Liver (tissue), 9 donors: ENCODE data around the gene CLEC1A. TPM values are rescaled to one million over a fixed set of nuclear protein-coding genes. Genes with fewer than 3 reads are reported as not detected.

Experiments used
- DNase-seq: peaks from one replicate; pipeline ENCODE4 v3.0.0-alpha.2; 2017; ENCODE audit warnings: low spot score
- H3K27ac ChIP-seq, 2 donors: one replicate each; pipeline ENCODE4 v1.7.0; 2013; ENCODE audit warnings: inconsistent platforms in 2 of 2, low read length in 2 of 2, control low read depth in 1 of 2, low read depth in 1 of 2, mild to moderate bottlenecking in 1 of 2
- H3K27me3 ChIP-seq, 4 donors: one replicate each; pipeline versions ENCODE4 v1.6.1 to v1.7.0; 2013; ENCODE audit warnings: low read length in 3 of 4, inconsistent platforms in 1 of 4, mild to moderate bottlenecking in 1 of 4, moderate library complexity in 1 of 4; ENCODE audit not compliant: control insufficient read depth in 4 of 4, insufficient read depth in 4 of 4
- H3K36me3 ChIP-seq, 4 donors: one replicate each; pipeline versions ENCODE4 v1.6.1 to v1.7.0; 2013; ENCODE audit warnings: low read length in 3 of 4, mild to moderate bottlenecking in 3 of 4, low read depth in 1 of 4, moderate library complexity in 1 of 4; ENCODE audit not compliant: control insufficient read depth in 4 of 4, insufficient read depth in 3 of 4
- H3K4me1 ChIP-seq, 4 donors: one replicate each; pipeline versions ENCODE4 v1.6.1 to v1.7.0; 2013; ENCODE audit warnings: low read length in 3 of 4, mild to moderate bottlenecking in 3 of 4, moderate library complexity in 1 of 4; ENCODE audit not compliant: control insufficient read depth in 4 of 4, insufficient read depth in 4 of 4
- H3K4me3 ChIP-seq, 3 donors: one replicate each; pipeline versions ENCODE4 v1.6.1 to v1.7.0; 2013; ENCODE audit warnings: low read length in 3 of 3, control low read depth in 1 of 3, low read depth in 1 of 3, mild to moderate bottlenecking in 1 of 3
- H3K9ac ChIP-seq, 2 donors: one replicate each; pipeline ENCODE4 v1.7.0; 2013; ENCODE audit warnings: low read length in 2 of 2, mild to moderate bottlenecking in 2 of 2, moderate library complexity in 2 of 2, control low read depth in 1 of 2, low read depth in 1 of 2
- H3K9me3 ChIP-seq, 4 donors: one replicate each; pipeline versions ENCODE4 v1.6.1 to v1.7.0; 2013; ENCODE audit warnings: low read length in 3 of 4; ENCODE audit not compliant: control insufficient read depth in 4 of 4
- EGR1 ChIP-seq, 2 donors: IDR thresholded peaks; 2 replicates each; pipeline ENCODE4 v1.6.1; 2016 to 2018; ENCODE audit warnings: antibody characterized with exemption in 2 of 2, low read depth in 2 of 2
- FOXA1 ChIP-seq: IDR thresholded peaks from 2 replicates; pipeline ENCODE4 v1.6.1; 2016; ENCODE audit warnings: antibody characterized with exemption
- FOXA2 ChIP-seq: IDR thresholded peaks from 2 replicates; pipeline ENCODE4 v1.6.1; 2016; ENCODE audit warnings: antibody characterized with exemption
- GABPA ChIP-seq, 2 donors: IDR thresholded peaks in 1 of 2; conservative IDR thresholded peaks in 1 of 2; 2 replicates each; pipeline ENCODE4 v1.6.1; 2016; ENCODE audit warnings: antibody characterized with exemption in 2 of 2, mild to moderate bottlenecking in 1 of 2, moderate library complexity in 1 of 2
- HNF4A ChIP-seq, 2 donors: conservative IDR thresholded peaks; 2 replicates each; pipeline ENCODE4 v1.6.1; 2016; ENCODE audit warnings: antibody characterized with exemption in 2 of 2, mild to moderate bottlenecking in 2 of 2
- HNF4G ChIP-seq: IDR thresholded peaks from 2 replicates; pipeline ENCODE4 v1.6.1; 2016; ENCODE audit warnings: antibody characterized with exemption
- JUND ChIP-seq, 2 donors: IDR thresholded peaks; 2 replicates each; pipeline ENCODE4 v1.6.1; 2016; ENCODE audit warnings: antibody characterized with exemption in 2 of 2
- MAX ChIP-seq: IDR thresholded peaks from 2 replicates; pipeline ENCODE4 v1.6.1; 2016; ENCODE audit warnings: antibody characterized with exemption
- NR2F2 ChIP-seq: IDR thresholded peaks from 2 replicates; pipeline ENCODE4 v1.6.1; 2016; ENCODE audit warnings: antibody characterized with exemption
- RAD21 ChIP-seq, 2 donors: IDR thresholded peaks; 2 replicates each; pipeline ENCODE4 v1.6.1; 2016; ENCODE audit warnings: antibody characterized with exemption in 2 of 2, mild to moderate bottlenecking in 2 of 2
- REST ChIP-seq: IDR thresholded peaks from 2 replicates; pipeline ENCODE4 v1.6.1; 2016; ENCODE audit warnings: antibody characterized with exemption, mild to moderate bottlenecking
- RXRA ChIP-seq, 2 donors: IDR thresholded peaks; 2 replicates each; pipeline ENCODE4 v1.6.1; 2017 to 2018; ENCODE audit warnings: antibody characterized with exemption in 2 of 2, mild to moderate bottlenecking in 1 of 2
- SP1 ChIP-seq: IDR thresholded peaks from 2 replicates; pipeline ENCODE4 v1.6.1; 2018; ENCODE audit warnings: antibody characterized with exemption, mild to moderate bottlenecking
- TAF1 ChIP-seq: conservative IDR thresholded peaks from 2 replicates; pipeline ENCODE4 v1.6.1; 2016; ENCODE audit warnings: antibody characterized with exemption, mild to moderate bottlenecking
- YY1 ChIP-seq: IDR thresholded peaks from 2 replicates; pipeline ENCODE4 v1.6.1; 2016; ENCODE audit warnings: antibody characterized with exemption, mild to moderate bottlenecking
- WGBS: extraction: QIAGEN DNeasy Blood & Tissue Kit; methylation state at CpG from one replicate; pipeline ENCODE4 v1.1.7; 2013; 5-methylcytosine and 5-hydroxymethylcytosine counted together
- polyA plus RNA-seq, 2 donors: library from polyadenylated mRNA; stranded (reverse) in 1 of 2; unstranded in 1 of 2; fragments of 200-250 nt in 1 of 2; fragments of >200 nt in 1 of 2; fragmentation: Nextera tagmentation in 1 of 2; extraction: Ambion mirVana in 1 of 2; gene quantifications; one replicate each; pipeline versions ENCODE4 v1.2.1 to v1.2.3, GENCODE V29; 2013 to 2015
- total RNA-seq, 2 donors: library from RNA; depleted of rRNA; stranded (reverse); fragments of >200 nt; gene quantifications; one replicate each; pipeline ENCODE4 v1.2.3, GENCODE V29; 2014
- TF ChIP-seq, protein P1 (sequence below): IDR thresholded peaks from 2 replicates; pipeline ENCODE4 v1.6.1; 2016; ENCODE audit warnings: antibody characterized with exemption
- TF ChIP-seq, protein P2 (sequence below): fragments of 150-350 bp; IDR thresholded peaks from 2 replicates; pipeline ENCODE4 v1.5.1; 2017; ENCODE audit warnings: improper control_type of control experiment, low read depth, low read length; ENCODE audit not compliant: missing input control
- TF ChIP-seq, protein P3 (sequence below): IDR thresholded peaks from 2 replicates; pipeline ENCODE4 v1.6.1; 2016; ENCODE audit warnings: antibody characterized with exemption
- donor health status: healthy.
- donor health status: healthy.
- donor health status: healthy.
- donor health status: healthy.
- donor health status: healthy.

Gene CLEC1A
- total and polyA plus RNA-seq, 4 donors: 0.09 to 2.1 (median 1.1) TPM

DNA sequence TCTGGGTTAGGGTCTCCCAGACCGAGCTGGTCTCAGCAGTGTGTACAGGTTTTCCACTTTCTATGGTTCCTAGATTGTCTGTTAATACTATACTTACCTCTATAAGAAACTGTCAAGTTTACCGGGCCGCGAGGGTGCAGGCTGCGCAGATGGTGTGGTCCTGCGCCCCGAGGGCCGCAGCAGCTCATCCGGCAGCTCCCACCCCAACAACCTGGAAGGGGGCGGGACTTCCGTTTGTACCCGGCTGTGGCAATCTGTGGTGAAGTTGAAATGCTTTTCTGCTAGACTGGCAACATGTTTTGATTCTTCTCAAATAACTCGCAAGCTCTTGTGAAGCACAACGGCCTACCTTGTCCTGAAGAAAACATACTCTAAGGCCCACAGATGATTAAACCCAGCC, 68.3 kb downstream of the CLEC1A start, which contains the start of gene CLEC9A:
Gene CLEC9A, plus strand, starts transcription at position 237 of the 400 bp plus-strand sequence. CDS start 22,006 bp downstream, outside the sequence.
- Histone ChIP-seq H3K36me3 (no peaks in the 10 kb centered on the region), H3K4me1 (no peaks in the 10 kb centered on the region), H3K27ac (no peak within 1 kb of the TSS), H3K9me3 (no peaks in the 10 kb centered on the region), H3K27me3 (no peaks in the 10 kb centered on the region), H3K9ac (no peak within 1 kb of the TSS), H3K4me3 (no peak within 1 kb of the TSS)
- no peak for DNase-seq
- TF ChIP-seq TAF1: no peak
- TF ChIP-seq HNF4G: no peak
- TF ChIP-seq HNF4A (conservative IDR thresholded peaks at IDR 0.05): no peak
- TF ChIP-seq EGR1 (IDR thresholded peaks at IDR 0.05; ENCODE audit: low read depth in 2 of 2): no peak
- TF ChIP-seq, protein P1, sequence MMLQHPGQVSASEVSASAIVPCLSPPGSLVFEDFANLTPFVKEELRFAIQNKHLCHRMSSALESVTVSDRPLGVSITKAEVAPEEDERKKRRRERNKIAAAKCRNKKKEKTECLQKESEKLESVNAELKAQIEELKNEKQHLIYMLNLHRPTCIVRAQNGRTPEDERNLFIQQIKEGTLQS: no peak
- no peak for TF ChIP-seq RXRA (IDR thresholded peaks at IDR 0.05)
- no peak for TF ChIP-seq MAX
- TF ChIP-seq RAD21 (IDR thresholded peaks at IDR 0.05): no peak
- TF ChIP-seq NR2F2: no peak
- no peak for TF ChIP-seq FOXA2
- TF ChIP-seq SP1: no peak
- TF ChIP-seq, protein P2, sequence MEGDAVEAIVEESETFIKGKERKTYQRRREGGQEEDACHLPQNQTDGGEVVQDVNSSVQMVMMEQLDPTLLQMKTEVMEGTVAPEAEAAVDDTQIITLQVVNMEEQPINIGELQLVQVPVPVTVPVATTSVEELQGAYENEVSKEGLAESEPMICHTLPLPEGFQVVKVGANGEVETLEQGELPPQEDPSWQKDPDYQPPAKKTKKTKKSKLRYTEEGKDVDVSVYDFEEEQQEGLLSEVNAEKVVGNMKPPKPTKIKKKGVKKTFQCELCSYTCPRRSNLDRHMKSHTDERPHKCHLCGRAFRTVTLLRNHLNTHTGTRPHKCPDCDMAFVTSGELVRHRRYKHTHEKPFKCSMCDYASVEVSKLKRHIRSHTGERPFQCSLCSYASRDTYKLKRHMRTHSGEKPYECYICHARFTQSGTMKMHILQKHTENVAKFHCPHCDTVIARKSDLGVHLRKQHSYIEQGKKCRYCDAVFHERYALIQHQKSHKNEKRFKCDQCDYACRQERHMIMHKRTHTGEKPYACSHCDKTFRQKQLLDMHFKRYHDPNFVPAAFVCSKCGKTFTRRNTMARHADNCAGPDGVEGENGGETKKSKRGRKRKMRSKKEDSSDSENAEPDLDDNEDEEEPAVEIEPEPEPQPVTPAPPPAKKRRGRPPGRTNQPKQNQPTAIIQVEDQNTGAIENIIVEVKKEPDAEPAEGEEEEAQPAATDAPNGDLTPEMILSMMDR: no peak
- no peak for TF ChIP-seq JUND (IDR thresholded peaks at IDR 0.05)
- TF ChIP-seq, protein P3, sequence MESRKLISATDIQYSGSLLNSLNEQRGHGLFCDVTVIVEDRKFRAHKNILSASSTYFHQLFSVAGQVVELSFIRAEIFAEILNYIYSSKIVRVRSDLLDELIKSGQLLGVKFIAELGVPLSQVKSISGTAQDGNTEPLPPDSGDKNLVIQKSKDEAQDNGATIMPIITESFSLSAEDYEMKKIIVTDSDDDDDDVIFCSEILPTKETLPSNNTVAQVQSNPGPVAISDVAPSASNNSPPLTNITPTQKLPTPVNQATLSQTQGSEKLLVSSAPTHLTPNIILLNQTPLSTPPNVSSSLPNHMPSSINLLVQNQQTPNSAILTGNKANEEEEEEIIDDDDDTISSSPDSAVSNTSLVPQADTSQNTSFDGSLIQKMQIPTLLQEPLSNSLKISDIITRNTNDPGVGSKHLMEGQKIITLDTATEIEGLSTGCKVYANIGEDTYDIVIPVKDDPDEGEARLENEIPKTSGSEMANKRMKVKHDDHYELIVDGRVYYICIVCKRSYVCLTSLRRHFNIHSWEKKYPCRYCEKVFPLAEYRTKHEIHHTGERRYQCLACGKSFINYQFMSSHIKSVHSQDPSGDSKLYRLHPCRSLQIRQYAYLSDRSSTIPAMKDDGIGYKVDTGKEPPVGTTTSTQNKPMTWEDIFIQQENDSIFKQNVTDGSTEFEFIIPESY: no peak
- no peak for TF ChIP-seq REST
- no peak for TF ChIP-seq YY1
- no peak for TF ChIP-seq GABPA (IDR thresholded peaks at IDR 0.05 in 1 of 2, conservative IDR thresholded peaks at IDR 0.05 in 1 of 2)
- no peak for TF ChIP-seq FOXA1
- 95% methylated on average over 14 of the region's 14 CpGs for WGBS
